ENCODE measurements around the gene PIEZO1.

GRCh38 chr16:88665570-88665969 lies 119.5 kb downstream of the PIEZO1 start:
- no peak for TF ChIP-seq CTCF (IDR thresholded peaks at IDR 0.05; ENCODE audit: low read depth, low read length, poor library complexity, severe bottlenecking)
- no peak for TF ChIP-seq EZH2phosphoT487 (IDR thresholded peaks at IDR 0.05; ENCODE audit: borderline replicate concordance, low read length)

Data from DOHH2 (cell line).